LoVo (cell line): Measurements from ENCODE around the gene FRAT2.
A peak's percentile ranks its signal among the peaks of the same experiment; 100 is the strongest.
"Not testable (repeated sequence)": the region's sequence is repeated elsewhere in the genome, so short reads cannot be mapped to it uniquely, and the experiment has no call there.

Experiments
- DNase-seq: peaks from one replicate; pipeline ENCODE4 v3.0.0-alpha.2; 2016; ENCODE audit warnings: low spot score

Gene FRAT2

GRCh38 chr10:97356318-97356914, 21.9 kb upstream of the FRAT2 start:
- DNase-seq = no peak

- no peak for DNase-seq
Measured at GRCh38 chr10:97355571-97355975, 21.0 kb upstream of the FRAT2 start.

GRCh38 chr10:97353945-97354344, 19.4 kb upstream of the FRAT2 start:
- no peak for DNase-seq

- no peak for DNase-seq
Measured at GRCh38 chr10:97349752-97350513, 15.4 kb upstream of the FRAT2 start.

GRCh38 chr10:97347317-97347716, 12.8 kb upstream of the FRAT2 start:
- no peak for DNase-seq

GRCh38 chr10:97343664-97344063, 9.1 kb upstream of the FRAT2 start:
- DNase-seq = not testable (repeated sequence)

GRCh38 chr10:97341416-97341815, 6.9 kb upstream of the FRAT2 start:
- no peak for DNase-seq

- no peak for DNase-seq
Measured at GRCh38 chr10:97338041-97338440, 3.5 kb upstream of the FRAT2 start.

GRCh38 chr10:97336942-97337831, 2.7 kb upstream of the FRAT2 start:
- DNase-seq = peak; percentile 70

- DNase-seq = no peak
Measured at GRCh38 chr10:97336446-97336845, 1.9 kb upstream of the FRAT2 start.

GRCh38 chr10:97336006-97336405, 1.5 kb upstream of the FRAT2 start:
- no peak for DNase-seq

- no peak for DNase-seq
Measured at GRCh38 chr10:97335188-97335619, 675 bp upstream of the FRAT2 start.

- no peak for DNase-seq
Measured at GRCh38 chr10:97333601-97334369, 744 bp downstream of the FRAT2 start.

GRCh38 chr10:97333351-97333600, 1.3 kb downstream of the FRAT2 start:
- DNase-seq = no peak

- DNase-seq = no peak
Measured at GRCh38 chr10:97332591-97333350, 1.8 kb downstream of the FRAT2 start.

- no peak for DNase-seq
Measured at GRCh38 chr10:97331153-97331703, 3.3 kb downstream of the FRAT2 start.

- DNase-seq = no peak
Measured at GRCh38 chr10:97329766-97330165, 4.8 kb downstream of the FRAT2 start.

- no peak for DNase-seq
Measured at GRCh38 chr10:97328646-97329453, 5.7 kb downstream of the FRAT2 start.

- DNase-seq = no peak
Measured at GRCh38 chr10:97327348-97328294, 6.9 kb downstream of the FRAT2 start.
